Measurements from ENCODE around the gene GRID2.

GRCh38 chr4:93334003-93334402 is 1030.2 kb downstream of the GRID2 start:
- TF ChIP-seq, protein P1, sequence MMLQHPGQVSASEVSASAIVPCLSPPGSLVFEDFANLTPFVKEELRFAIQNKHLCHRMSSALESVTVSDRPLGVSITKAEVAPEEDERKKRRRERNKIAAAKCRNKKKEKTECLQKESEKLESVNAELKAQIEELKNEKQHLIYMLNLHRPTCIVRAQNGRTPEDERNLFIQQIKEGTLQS (IDR thresholded peaks at IDR 0.05): no peak
- TF ChIP-seq, protein P2, sequence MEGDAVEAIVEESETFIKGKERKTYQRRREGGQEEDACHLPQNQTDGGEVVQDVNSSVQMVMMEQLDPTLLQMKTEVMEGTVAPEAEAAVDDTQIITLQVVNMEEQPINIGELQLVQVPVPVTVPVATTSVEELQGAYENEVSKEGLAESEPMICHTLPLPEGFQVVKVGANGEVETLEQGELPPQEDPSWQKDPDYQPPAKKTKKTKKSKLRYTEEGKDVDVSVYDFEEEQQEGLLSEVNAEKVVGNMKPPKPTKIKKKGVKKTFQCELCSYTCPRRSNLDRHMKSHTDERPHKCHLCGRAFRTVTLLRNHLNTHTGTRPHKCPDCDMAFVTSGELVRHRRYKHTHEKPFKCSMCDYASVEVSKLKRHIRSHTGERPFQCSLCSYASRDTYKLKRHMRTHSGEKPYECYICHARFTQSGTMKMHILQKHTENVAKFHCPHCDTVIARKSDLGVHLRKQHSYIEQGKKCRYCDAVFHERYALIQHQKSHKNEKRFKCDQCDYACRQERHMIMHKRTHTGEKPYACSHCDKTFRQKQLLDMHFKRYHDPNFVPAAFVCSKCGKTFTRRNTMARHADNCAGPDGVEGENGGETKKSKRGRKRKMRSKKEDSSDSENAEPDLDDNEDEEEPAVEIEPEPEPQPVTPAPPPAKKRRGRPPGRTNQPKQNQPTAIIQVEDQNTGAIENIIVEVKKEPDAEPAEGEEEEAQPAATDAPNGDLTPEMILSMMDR (IDR thresholded peaks at IDR 0.05; ENCODE audit: low read depth, low read length, missing input control): no peak
- TF ChIP-seq JUND (IDR thresholded peaks at IDR 0.05): no peak

Data from liver (tissue), 3 donors.